Measurements from ENCODE around the gene GNG12.

The GNG12 gene

GRCh38 chr1:67832737-67833601 is at the start of gene GNG12:
Gene GNG12, minus strand, starts transcription at chr1:67833467. Its CDS starts 125,781 bp downstream, at chr1:67707686.
- peak in 9 of 14 donors; percentile 13 to 75 (median 55) for DNase-seq

- no peak for DNase-seq
These were observed 49.1 kb upstream of the GNG12 start for GRCh38 chr1:67882196-67882958.

GRCh38 chr1:67880056-67880601 is 46.9 kb upstream of the GNG12 start:
- no peak for DNase-seq

- DNase-seq: no peak
These were observed 46.2 kb upstream of the GNG12 start for GRCh38 chr1:67879485-67879884.

GRCh38 chr1:67874501-67875111 is 41.3 kb upstream of the GNG12 start:
- DNase-seq: no peak

GRCh38 chr1:67869233-67869632 is 36.0 kb upstream of the GNG12 start:
- DNase-seq: peak in 1 of 14 donors; percentile 4

- DNase-seq: no peak
These were observed 30.4 kb upstream of the GNG12 start for GRCh38 chr1:67863637-67864036.

GRCh38 chr1:67862685-67863084 is 29.4 kb upstream of the GNG12 start:
- DNase-seq: no peak

GRCh38 chr1:67861856-67862516 is 28.7 kb upstream of the GNG12 start:
- DNase-seq: no peak

- DNase-seq: no peak
These were observed 27.5 kb upstream of the GNG12 start for GRCh38 chr1:67860776-67861175.

GRCh38 chr1:67856921-67857320 is 23.7 kb upstream of the GNG12 start:
- no peak for DNase-seq

GRCh38 chr1:67855961-67856360 is 22.7 kb upstream of the GNG12 start:
- DNase-seq: no peak

- no peak for DNase-seq
These were observed 22.2 kb upstream of the GNG12 start for GRCh38 chr1:67855444-67855843.

- DNase-seq: peak in 7 of 14 donors; percentile 10 to 51 (median 31)
These were observed 20.4 kb upstream of the GNG12 start for GRCh38 chr1:67853704-67854103.

- no peak for DNase-seq
These were observed 18.5 kb upstream of the GNG12 start for GRCh38 chr1:67851800-67852199.

- DNase-seq: peak in 4 of 14 donors; percentile 3 to 61 (median 30)
These were observed 17.4 kb upstream of the GNG12 start for GRCh38 chr1:67850611-67851075.

- peak in 1 of 14 donors; percentile 10 for DNase-seq
These were observed 16.9 kb upstream of the GNG12 start for GRCh38 chr1:67850151-67850551.

- DNase-seq: no peak
These were observed 14.2 kb upstream of the GNG12 start for GRCh38 chr1:67847466-67847865.

- no peak for DNase-seq
These were observed 13.3 kb upstream of the GNG12 start for GRCh38 chr1:67846538-67846937.

GRCh38 chr1:67844988-67845387 is 11.7 kb upstream of the GNG12 start:
- no peak for DNase-seq

GRCh38 chr1:67843746-67844145 is 10.5 kb upstream of the GNG12 start:
- DNase-seq: no peak

- no peak for DNase-seq
These were observed 10.1 kb upstream of the GNG12 start for GRCh38 chr1:67843331-67843730.
